ENCODE results near the gene DXO. TPM values are rescaled to one million over a fixed set of nuclear protein-coding genes. Genes with fewer than 3 reads are reported as not detected.
"Not testable (repeated sequence)": the region's sequence is repeated elsewhere in the genome, so short reads cannot be mapped to it uniquely, and the experiment has no call there.

DXO gene
- 10 to 100 TPM; 16.9 to 26.0 TPM for total RNA-seq

GRCh38 chr6:31971993-31972708 is at the start of gene DXO:
TSS of gene DXO (minus strand) at chr6:31972138. CDS start at chr6:31971675, 463 bp downstream.
- no peaks in the 10 kb centered on the region for H3K27me3 ChIP-seq
- DNase-seq (peak; percentile 95 to 98 (median 95)), ATAC-seq (peak; percentile 95)
- peaks cover 0 to 6% of the 10 kb centered on the region in 2 donors for H3K36me3 ChIP-seq (replicated peaks in 1 of 2; ENCODE audit: insufficient read depth in 1 of 2, low read depth in 2 of 2)
- TF ChIP-seq POLR2A (IDR thresholded peaks at IDR 0.05) = peak; percentile 56 to 73 (median 71)
- peak in 1 of 7 experiments; percentile 3 for TF ChIP-seq CTCF (IDR thresholded peaks at IDR 0.05)
- H3K4me1 ChIP-seq = peaks cover 30% of the 10 kb centered on the region
- H3K9me3 ChIP-seq = no peaks in the 10 kb centered on the region
- H3K27ac ChIP-seq = peak within 1 kb of the TSS; percentile 85 to 96 (median 95)
- H3K4me3 ChIP-seq = peak within 1 kb of the TSS; percentile 47 to 49
- 0 to 1% methylated on average over 28 to 62 of the region's 62 CpGs for WGBS, 2 donors
- intact Hi-C loops (cut with DNase I) = no loop called here

DNA sequence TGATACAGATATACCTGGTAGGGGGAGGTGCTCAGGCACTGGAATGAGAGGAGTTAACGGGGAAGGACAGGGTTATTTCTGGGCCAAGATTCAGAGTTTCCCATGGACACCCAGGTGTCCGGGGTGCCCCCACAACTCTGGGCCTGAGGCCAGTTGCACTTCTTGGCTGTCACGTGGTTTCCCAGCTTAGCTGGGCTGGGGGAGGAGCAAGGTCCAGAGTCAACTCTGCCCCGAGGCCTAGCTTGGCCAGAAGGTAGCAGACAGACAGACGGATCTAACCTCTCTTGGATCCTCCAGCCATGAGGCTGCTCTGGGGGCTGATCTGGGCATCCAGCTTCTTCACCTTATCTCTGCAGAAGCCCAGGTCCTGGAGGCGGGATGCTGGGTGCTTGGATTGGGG is 42.6 kb upstream of the DXO start, which contains the start of gene C4B:
Gene C4B (plus strand): TSS at position 249 of the 400 bp plus-strand sequence. CDS start 51 bp downstream, at position 300.
- peak; percentile 89 for ATAC-seq
- DNase-seq; H3K4me1 ChIP-seq; intact Hi-C loops (cut with DNase I); H3K4me3 ChIP-seq; H3K36me3 ChIP-seq (replicated peaks in 1 of 2; ENCODE audit: insufficient read depth in 1 of 2, low read depth in 2 of 2); H3K27me3 ChIP-seq; H3K9me3 ChIP-seq; H3K27ac ChIP-seq: not testable (repeated sequence)
- WGBS, 2 donors = no CpG with 5 or more reads among the region's 6 CpGs

GRCh38 chr6:32013738-32014137 is 41.8 kb upstream of the DXO start:
- intact Hi-C loops (cut with DNase I); H3K9me3 ChIP-seq; H3K27ac ChIP-seq; H3K36me3 ChIP-seq (replicated peaks in 1 of 2; ENCODE audit: insufficient read depth in 1 of 2, low read depth in 2 of 2); DNase-seq; ATAC-seq; H3K27me3 ChIP-seq; H3K4me3 ChIP-seq; H3K4me1 ChIP-seq: not testable (repeated sequence)
- WGBS, 2 donors = no CpG with 5 or more reads among the region's 5 CpGs

- H3K4me3 ChIP-seq; H3K36me3 ChIP-seq (replicated peaks in 1 of 2; ENCODE audit: insufficient read depth in 1 of 2, low read depth in 2 of 2); DNase-seq; H3K9me3 ChIP-seq; H3K27me3 ChIP-seq; ATAC-seq; H3K4me1 ChIP-seq; intact Hi-C loops (cut with DNase I); H3K27ac ChIP-seq: not testable (repeated sequence)
- WGBS, 2 donors = 83 to 86% methylated on average over 7 to 17 of the region's 17 CpGs
Observed at GRCh38 chr6:32012941-32013617, 41.1 kb upstream of the DXO start.

DNA sequence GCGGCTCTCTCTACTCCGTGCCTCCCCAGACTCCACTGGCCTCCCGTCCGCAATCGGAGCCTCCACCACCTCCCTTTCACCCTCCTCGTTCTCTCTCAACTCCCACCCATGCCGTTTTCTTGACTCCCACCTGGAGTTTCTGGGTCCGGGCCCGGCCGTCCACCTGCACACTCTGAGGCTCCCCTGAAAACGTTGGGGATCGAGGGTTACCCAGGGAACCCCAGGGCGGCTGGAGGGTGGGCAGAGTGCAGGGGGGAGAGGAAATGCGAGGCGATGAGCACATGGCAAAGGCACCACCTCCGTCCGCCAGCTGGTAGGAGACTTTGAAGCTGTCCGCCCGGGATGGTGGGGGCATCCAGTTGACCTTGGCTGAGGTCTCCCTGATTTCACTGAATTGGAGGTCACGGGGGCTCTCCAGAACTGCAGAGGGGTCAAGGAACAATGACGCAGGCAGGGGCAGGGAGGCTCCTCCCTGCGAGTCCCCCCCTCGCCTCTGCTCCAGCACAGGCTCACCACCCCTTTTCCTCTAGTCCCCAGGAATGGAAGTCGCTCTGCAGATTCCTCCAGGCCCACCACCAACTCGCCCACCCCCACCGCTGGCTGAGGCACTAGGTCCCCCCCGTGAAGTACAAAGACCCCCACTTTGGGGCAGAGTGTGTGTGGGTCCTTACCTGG is 39.1 kb upstream of the DXO start:
- H3K9me3 ChIP-seq; H3K4me1 ChIP-seq; H3K4me3 ChIP-seq; H3K27me3 ChIP-seq; H3K36me3 ChIP-seq (replicated peaks in 1 of 2; ENCODE audit: insufficient read depth in 1 of 2, low read depth in 2 of 2); H3K27ac ChIP-seq; ATAC-seq; DNase-seq; intact Hi-C loops (cut with DNase I): not testable (repeated sequence)
- 68 to 69% methylated on average over 10 to 15 of the region's 27 CpGs for WGBS, 2 donors

- intact Hi-C loops (cut with DNase I); H3K27me3 ChIP-seq; H3K4me1 ChIP-seq; DNase-seq; ATAC-seq; H3K9me3 ChIP-seq; H3K36me3 ChIP-seq (replicated peaks in 1 of 2; ENCODE audit: insufficient read depth in 1 of 2, low read depth in 2 of 2); H3K4me3 ChIP-seq; H3K27ac ChIP-seq: not testable (repeated sequence)
- WGBS, 2 donors = 60 to 78% methylated on average over 1 to 7 of the region's 12 CpGs
Observed at GRCh38 chr6:32009537-32009936, 37.6 kb upstream of the DXO start.

- ATAC-seq = not testable (repeated sequence)
Observed at GRCh38 chr6:32008616-32009015, 36.7 kb upstream of the DXO start.

DNA sequence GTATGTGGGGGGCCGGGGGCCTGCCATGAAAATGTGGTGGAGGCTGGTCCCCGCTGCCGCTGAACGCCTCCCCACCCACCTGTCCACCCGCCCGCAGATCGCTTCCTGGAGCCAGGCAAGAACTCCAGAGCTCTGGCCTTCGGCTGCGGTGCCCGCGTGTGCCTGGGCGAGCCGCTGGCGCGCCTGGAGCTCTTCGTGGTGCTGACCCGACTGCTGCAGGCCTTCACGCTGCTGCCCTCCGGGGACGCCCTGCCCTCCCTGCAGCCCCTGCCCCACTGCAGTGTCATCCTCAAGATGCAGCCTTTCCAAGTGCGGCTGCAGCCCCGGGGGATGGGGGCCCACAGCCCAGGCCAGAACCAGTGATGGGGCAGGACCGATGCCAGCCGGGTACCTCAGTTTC is 36.1 kb upstream of the DXO start:
- ATAC-seq; H3K27ac ChIP-seq; H3K36me3 ChIP-seq (replicated peaks in 1 of 2; ENCODE audit: insufficient read depth in 1 of 2, low read depth in 2 of 2); H3K4me3 ChIP-seq; DNase-seq; intact Hi-C loops (cut with DNase I); H3K4me1 ChIP-seq; H3K27me3 ChIP-seq; H3K9me3 ChIP-seq: not testable (repeated sequence)
- WGBS, 2 donors = no CpG with 5 or more reads among the region's 24 CpGs

More at GRCh38 chr6:32008616-32009015, 36.7 kb upstream of the DXO start:
- H3K36me3 ChIP-seq (replicated peaks in 1 of 2; ENCODE audit: insufficient read depth in 1 of 2, low read depth in 2 of 2); DNase-seq; H3K27me3 ChIP-seq; H3K4me1 ChIP-seq; H3K9me3 ChIP-seq; intact Hi-C loops (cut with DNase I); H3K4me3 ChIP-seq; H3K27ac ChIP-seq: not testable (repeated sequence)
- WGBS, 2 donors = 60 to 65% methylated on average over 1 to 7 of the region's 12 CpGs

DNA sequence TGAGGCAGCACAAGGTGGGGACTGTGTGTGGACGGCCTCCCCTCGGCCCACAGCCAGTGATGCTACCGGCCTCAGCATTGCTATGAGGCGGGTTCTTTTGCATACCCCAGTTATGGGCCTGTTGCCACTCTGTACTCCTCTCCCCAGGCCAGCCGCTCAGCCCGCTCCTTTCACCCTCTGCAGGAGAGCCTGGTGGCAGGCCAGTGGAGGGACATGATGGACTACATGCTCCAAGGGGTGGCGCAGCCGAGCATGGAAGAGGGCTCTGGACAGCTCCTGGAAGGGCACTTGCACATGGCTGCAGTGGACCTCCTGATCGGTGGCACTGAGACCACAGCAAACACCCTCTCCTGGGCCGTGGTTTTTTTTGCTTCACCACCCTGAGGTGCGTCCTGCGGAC is 35.1 kb upstream of the DXO start:
- WGBS, 2 donors = 60% methylated on average over 12 of the region's 12 CpGs; no CpG with 5 or more reads in 1 of the 2 donors
- intact Hi-C loops (cut with DNase I); H3K9me3 ChIP-seq: not testable (repeated sequence)

GRCh38 chr6:32005991-32006529 is 34.1 kb upstream of the DXO start:
- H3K27me3 ChIP-seq; H3K9me3 ChIP-seq; H3K27ac ChIP-seq; H3K4me1 ChIP-seq; intact Hi-C loops (cut with DNase I); ATAC-seq; H3K36me3 ChIP-seq (replicated peaks in 1 of 2; ENCODE audit: insufficient read depth in 1 of 2, low read depth in 2 of 2); H3K4me3 ChIP-seq; DNase-seq: not testable (repeated sequence)
- WGBS, 2 donors = 57 to 76% methylated on average over 8 of the region's 8 CpGs

More for the DNA sequence above, 35.1 kb upstream of the DXO start:
- DNase-seq; ATAC-seq; H3K27ac ChIP-seq; H3K27me3 ChIP-seq; H3K4me3 ChIP-seq; H3K36me3 ChIP-seq (replicated peaks in 1 of 2; ENCODE audit: insufficient read depth in 1 of 2, low read depth in 2 of 2); H3K4me1 ChIP-seq: not testable (repeated sequence)

All from body of pancreas (tissue), 4 donors.